Neural crest cell (in vitro differentiated cells): ENCODE results near the gene MADD. TPM values are rescaled to one million over a fixed set of nuclear protein-coding genes. Genes with fewer than 3 reads are reported as not detected.

Experiments used
- DNase-seq: peaks from one replicate; pipeline ENCODE4 v3.0.0; 2021; ENCODE audit warnings: low read depth, mixed read lengths, low spot score
- H3K27ac Mint-ChIP-seq: one replicate; pipeline ENCODE4 v1.8.0; 2021; ENCODE audit warnings: mild to moderate bottlenecking, mixed read lengths; ENCODE audit not compliant: unreplicated experiment
- H3K27me3 Mint-ChIP-seq: 2 replicates; pipeline ENCODE4 v1.8.0; 2021; ENCODE audit warnings: low read depth, mild to moderate bottlenecking, mixed read lengths
- H3K36me3 Mint-ChIP-seq: 2 replicates; pipeline ENCODE4 v1.8.0; 2021; ENCODE audit warnings: low read depth, mild to moderate bottlenecking, mixed read lengths
- H3K4me1 Mint-ChIP-seq: 2 replicates; pipeline ENCODE4 v1.8.0; 2021; ENCODE audit warnings: mixed read lengths
- H3K4me3 Mint-ChIP-seq: one replicate; pipeline ENCODE4 v1.8.0; 2021; ENCODE audit warnings: mild to moderate bottlenecking, mixed read lengths
- H3K9me3 Mint-ChIP-seq: 2 replicates; pipeline ENCODE4 v1.8.0; 2021; ENCODE audit warnings: mixed read lengths
- CTCF ChIP-seq: fragments of 200-600 bp; sonication (generic); conservative IDR thresholded peaks from 2 replicates; pipeline ENCODE4 v1.5.0; 2021; ENCODE audit warnings: antibody characterized with exemption, mild to moderate bottlenecking
- long read RNA-seq: library from polyadenylated mRNA; unstranded; transcript quantifications from one replicate; pipeline ENCODE4 v2.0.0, GENCODE V29; 2020
- total RNA-seq: library from RNA; stranded (reverse); gene quantifications from 2 replicates; pipeline ENCODE4 v1.2.1, GENCODE V29; 2021

MADD gene
- total RNA-seq = 56.2 and 59.2 TPM in 2 replicates
- long read RNA-seq, partial matches to known transcripts = 7 of 13 reads
- long read RNA-seq, other reads (novel, unspliced or antisense) = 5 of 13 reads

- H3K9me3 Mint-ChIP-seq = no peaks in the 10 kb centered on the region
- H3K36me3 Mint-ChIP-seq = no peaks in the 10 kb centered on the region
- H3K27ac Mint-ChIP-seq = peak within 1 kb of the TSS; percentile 98
- H3K4me3 Mint-ChIP-seq = peak within 1 kb of the TSS; percentile 98
- peak; percentile 71 for DNase-seq
- H3K4me1 Mint-ChIP-seq = peaks cover 50% of the 10 kb centered on the region
- TF ChIP-seq CTCF = no peak
- H3K27me3 Mint-ChIP-seq = peaks cover 2% of the 10 kb centered on the region
Observed at GRCh38 chr11:47269829-47270305, at the start of gene MADD. Gene MADD (plus strand): TSS chr11:47270133.

- Mint-ChIP-seq H3K27me3 (peaks cover 2% of the 10 kb centered on the region), H3K27ac (peak overlapping the region; percentile 54), H3K4me1 (peaks cover 37% of the 10 kb centered on the region), H3K4me3 (no peak overlapping the region), H3K36me3 (peaks cover 3% of the 10 kb centered on the region), H3K9me3 (no peaks in the 10 kb centered on the region)
- no peak for TF ChIP-seq CTCF
- DNase-seq = no peak
Observed at GRCh38 chr11:47220401-47220821, 49.5 kb upstream of the MADD start.

GRCh38 chr11:47222696-47223095 lies 47.2 kb upstream of the MADD start:
- Mint-ChIP-seq H3K4me3 (no peak overlapping the region), H3K9me3 (no peaks in the 10 kb centered on the region), H3K27ac (no peak overlapping the region), H3K4me1 (peaks cover 23% of the 10 kb centered on the region), H3K27me3 (no peaks in the 10 kb centered on the region), H3K36me3 (peaks cover 6% of the 10 kb centered on the region)
- no peak for TF ChIP-seq CTCF
- DNase-seq = no peak

GRCh38 chr11:47225552-47226400 lies 44.2 kb upstream of the MADD start:
- Mint-ChIP-seq H3K27me3 (no peaks in the 10 kb centered on the region), H3K9me3 (no peaks in the 10 kb centered on the region)

GRCh38 chr11:47229161-47229560 lies 40.8 kb upstream of the MADD start:
- no peak for TF ChIP-seq CTCF
- DNase-seq = no peak
- no peaks in the 10 kb centered on the region for H3K27me3 Mint-ChIP-seq

More at GRCh38 chr11:47225552-47226400, 44.2 kb upstream of the MADD start:
- Mint-ChIP-seq H3K4me3 (no peak overlapping the region), H3K27ac (peak overlapping the region; percentile 23), H3K36me3 (peaks cover 3% of the 10 kb centered on the region), H3K4me1 (no peaks in the 10 kb centered on the region)
- DNase-seq = no peak
- no peak for TF ChIP-seq CTCF

More at GRCh38 chr11:47229161-47229560, 40.8 kb upstream of the MADD start:
- H3K27ac Mint-ChIP-seq = no peak overlapping the region
- peaks cover 6% of the 10 kb centered on the region for H3K4me1 Mint-ChIP-seq
- no peaks in the 10 kb centered on the region for H3K9me3 Mint-ChIP-seq
- no peak overlapping the region for H3K4me3 Mint-ChIP-seq
- peaks cover 3% of the 10 kb centered on the region for H3K36me3 Mint-ChIP-seq
